MM.1S (cell line): ENCODE data around the gene MAGEB2.
"Not testable (repeated sequence)": the region's sequence is repeated elsewhere in the genome, so short reads cannot be mapped to it uniquely, and the experiment has no call there.

Source experiments
- DNase-seq: peaks from one replicate; pipeline ENCODE4 v3.0.0-alpha.2; 2015
- H2AFZ ChIP-seq: fragments of 300-600 bp; sonication (generic); 2 replicates; pipeline ENCODE4 v1.6.0; 2016; ENCODE audit warnings: antibody characterized with exemption, low read length
- H3F3A ChIP-seq: fragments of 300-600 bp; sonication (generic); 2 replicates; pipeline ENCODE4 v1.6.1; 2016; ENCODE audit warnings: mild to moderate bottlenecking, antibody characterized with exemption, low read length, moderate library complexity, mixed read lengths; ENCODE audit not compliant: insufficient read depth
- H3K27ac ChIP-seq: fragments of 300-600 bp; sonication (generic); 2 replicates; pipeline ENCODE4 v1.5.1; 2016; ENCODE audit warnings: mild to moderate bottlenecking, low read length
- H3K27me3 ChIP-seq: fragments of 300-600 bp; sonication (generic); replicated peaks from 2 replicates; pipeline ENCODE4 v1.6.0; 2016; ENCODE audit warnings: low read length; ENCODE audit not compliant: insufficient read depth
- H3K36me3 ChIP-seq: fragments of 300-600 bp; sonication (generic); replicated peaks from 2 replicates; pipeline ENCODE4 v1.6.1; 2016; ENCODE audit warnings: mild to moderate bottlenecking, low read length, mixed read lengths; ENCODE audit not compliant: insufficient read depth
- H3K4me1 ChIP-seq: fragments of 300-600 bp; sonication (generic); 2 replicates; pipeline ENCODE4 v1.6.1; 2016; ENCODE audit warnings: low read length, mixed read lengths
- H3K4me2 ChIP-seq: fragments of 300-600 bp; sonication (generic); 2 replicates; pipeline ENCODE4 v1.6.0; 2016; ENCODE audit warnings: low read depth, low read length
- H3K4me3 ChIP-seq: fragments of 300-600 bp; sonication (generic); 2 replicates; pipeline ENCODE4 v1.5.1; 2016; ENCODE audit warnings: low read length, mixed read lengths
- H3K79me2 ChIP-seq: fragments of 300-600 bp; sonication (generic); 2 replicates; pipeline ENCODE4 v1.6.1; 2016; ENCODE audit warnings: mixed run types, low read length, mixed read lengths
- H3K9ac ChIP-seq: fragments of 300-600 bp; sonication (generic); 2 replicates; pipeline ENCODE4 v1.6.1; 2016; ENCODE audit warnings: low read length, mixed read lengths
- H3K9me2 ChIP-seq: fragments of 300-600 bp; sonication (generic); replicated peaks from 2 replicates; pipeline ENCODE4 v1.6.1; 2016; ENCODE audit warnings: mild to moderate bottlenecking, low read length, mixed read lengths; ENCODE audit not compliant: insufficient read depth
- H3K9me3 ChIP-seq: fragments of 300-600 bp; sonication (generic); replicated peaks from 2 replicates; pipeline ENCODE4 v1.6.1; 2016; ENCODE audit warnings: mild to moderate bottlenecking, low read length, mixed read lengths; ENCODE audit not compliant: insufficient read depth
- H4K20me1 ChIP-seq: fragments of 300-600 bp; sonication (generic); 2 replicates; pipeline ENCODE4 v1.6.1; 2016; ENCODE audit warnings: mild to moderate bottlenecking, low read length, moderate library complexity, mixed read lengths; ENCODE audit not compliant: insufficient read depth
- CTCF ChIP-seq: fragments of 300-600 bp; sonication (generic); IDR thresholded peaks from 2 replicates; pipeline ENCODE4 v1.5.1; 2016; ENCODE audit warnings: antibody characterized with exemption, low read length, mixed read lengths
- EZH2 ChIP-seq: fragments of 300-600 bp; sonication (generic); optimal IDR thresholded peaks from 2 replicates; pipeline ENCODE3; 2017; ENCODE audit warnings: low read depth, mild to moderate bottlenecking, antibody characterized with exemption, low read length, mixed read lengths
- EZH2phosphoT487 ChIP-seq: fragments of 300-600 bp; sonication (generic); IDR thresholded peaks from 2 replicates; pipeline ENCODE4 v1.6.1; 2018; ENCODE audit warnings: antibody characterized with exemption, low read length

Gene MAGEB2

GRCh38 chrX:30183554-30183953 is 31.8 kb upstream of the MAGEB2 start:
- H3K4me2 ChIP-seq: no peak overlapping the region
- TF ChIP-seq EZH2phosphoT487 (no peak), CTCF (no peak), EZH2 (no peak)

DNA sequence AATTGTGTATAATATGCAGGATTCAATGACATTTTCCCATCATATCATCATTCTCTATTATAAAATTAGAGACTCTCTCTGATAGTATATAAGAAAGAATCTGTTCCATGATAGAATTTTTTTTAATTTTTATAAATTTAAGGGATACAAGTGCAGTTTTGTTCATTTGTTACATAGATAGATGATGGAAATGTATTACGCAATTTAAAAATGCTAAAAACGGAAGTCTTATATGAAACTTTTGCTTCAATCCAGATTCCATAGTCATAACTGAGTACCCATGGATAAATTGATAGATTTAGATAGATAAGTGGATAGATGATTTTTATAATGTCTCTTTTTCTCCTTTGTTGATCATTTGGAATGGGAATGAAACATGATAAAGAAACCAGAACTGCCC is 24.9 kb upstream of the MAGEB2 start:
- no peaks in the 10 kb centered on the region for H3K9me3 ChIP-seq

More at GRCh38 chrX:30183554-30183953, 31.8 kb upstream of the MAGEB2 start:
- no peak overlapping the region for H2AFZ ChIP-seq
- no peaks in the 10 kb centered on the region for H3K4me1 ChIP-seq
- H3K36me3 ChIP-seq: no peaks in the 10 kb centered on the region
- no peaks in the 10 kb centered on the region for H3K79me2 ChIP-seq
- H3K4me3 ChIP-seq: no peak overlapping the region
- no peaks in the 10 kb centered on the region for H3K9me3 ChIP-seq
- no peak overlapping the region for H3K27ac ChIP-seq
- H3K27me3 ChIP-seq: no peaks in the 10 kb centered on the region
- H3K9ac ChIP-seq: no peak overlapping the region
- no peaks in the 10 kb centered on the region for H4K20me1 ChIP-seq
- H3K9me2 ChIP-seq: no peaks in the 10 kb centered on the region
- no peaks in the 10 kb centered on the region for H3F3A ChIP-seq
- no peak for DNase-seq

DNA sequence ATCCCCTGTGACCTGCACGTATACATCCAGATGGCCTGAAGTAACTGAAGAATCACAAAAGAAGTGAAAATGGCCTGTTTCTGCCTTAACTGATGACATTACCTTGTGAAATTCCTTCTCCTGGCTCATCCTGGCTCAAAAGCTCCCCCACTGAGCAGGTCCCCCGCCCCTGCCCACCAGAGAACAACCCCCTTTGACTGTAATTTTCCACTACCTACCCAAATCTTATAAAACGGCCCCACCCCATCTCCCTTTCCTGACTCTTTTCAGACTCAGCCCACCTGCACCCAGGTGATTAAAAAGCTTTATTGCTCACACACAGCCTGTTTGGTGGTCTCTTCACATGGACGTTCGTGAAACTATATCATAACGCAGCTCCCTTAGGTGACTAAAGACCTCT is 21.5 kb upstream of the MAGEB2 start:
- H3K4me1 ChIP-seq, H3K9ac ChIP-seq, H3K27ac ChIP-seq, H2AFZ ChIP-seq, H3K79me2 ChIP-seq, H3K4me3 ChIP-seq, H3K4me2 ChIP-seq, H3K27me3 ChIP-seq, H3F3A ChIP-seq, H3K9me3 ChIP-seq, H3K36me3 ChIP-seq, H4K20me1 ChIP-seq, H3K9me2 ChIP-seq, DNase-seq: not testable (repeated sequence)

More for the DNA sequence above, 24.9 kb upstream of the MAGEB2 start:
- no peaks in the 10 kb centered on the region for H3K36me3 ChIP-seq
- H3K27ac ChIP-seq: no peak overlapping the region
- no peak for TF ChIP-seq CTCF
- TF ChIP-seq EZH2: no peak
- TF ChIP-seq EZH2phosphoT487: no peak
- no peaks in the 10 kb centered on the region for H3K4me1 ChIP-seq
- H3F3A ChIP-seq: no peaks in the 10 kb centered on the region
- no peak overlapping the region for H3K4me3 ChIP-seq
- no peak overlapping the region for H3K4me2 ChIP-seq
- H3K9me2 ChIP-seq: no peaks in the 10 kb centered on the region
- H3K27me3 ChIP-seq: no peaks in the 10 kb centered on the region
- no peak for DNase-seq
- H2AFZ ChIP-seq: no peak overlapping the region
- no peak overlapping the region for H3K9ac ChIP-seq
- no peaks in the 10 kb centered on the region for H4K20me1 ChIP-seq
- H3K79me2 ChIP-seq: no peaks in the 10 kb centered on the region

DNA sequence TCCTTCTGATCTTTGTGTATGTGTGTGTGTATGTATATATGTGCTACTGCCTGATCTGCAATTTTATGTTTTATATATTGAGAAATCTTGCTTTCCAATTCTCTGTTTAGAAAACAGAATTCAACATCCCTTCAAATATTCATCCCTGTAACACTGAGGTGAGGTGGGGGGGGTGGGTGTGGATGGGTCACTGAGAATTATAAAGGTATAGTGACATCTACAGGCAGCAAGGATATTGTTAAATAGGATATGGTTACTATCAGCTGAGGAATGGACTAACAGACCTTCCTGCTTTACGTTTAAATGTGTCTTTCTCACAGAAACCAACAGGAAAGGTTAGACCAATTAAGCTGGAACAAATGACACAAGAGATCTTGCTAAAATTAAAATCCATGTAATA is 19.0 kb upstream of the MAGEB2 start:
- no peaks in the 10 kb centered on the region for H3K27me3 ChIP-seq
- no peaks in the 10 kb centered on the region for H3K4me1 ChIP-seq
- H3K4me3 ChIP-seq: no peak overlapping the region
- H3K9me3 ChIP-seq: no peaks in the 10 kb centered on the region
- no peak overlapping the region for H3K27ac ChIP-seq
- H3K9ac ChIP-seq: no peak overlapping the region
- H3K36me3 ChIP-seq: no peaks in the 10 kb centered on the region
- H4K20me1 ChIP-seq: no peaks in the 10 kb centered on the region
- H3K4me2 ChIP-seq: no peak overlapping the region
- TF ChIP-seq CTCF (peak; percentile 26; the same call in 1 of the 2 replicates), EZH2phosphoT487 (no peak), EZH2 (no peak)
- H3K79me2 ChIP-seq: no peaks in the 10 kb centered on the region
- H3K9me2 ChIP-seq: no peaks in the 10 kb centered on the region
- H2AFZ ChIP-seq: no peak overlapping the region
- DNase-seq: peak; percentile 17
- H3F3A ChIP-seq: no peaks in the 10 kb centered on the region
